Kidney (tissue), 14 donors: ENCODE results near the gene MAGOHB. TPM values are rescaled to one million over a fixed set of nuclear protein-coding genes. Genes with fewer than 3 reads are reported as not detected.
A peak's percentile ranks its signal among the peaks of the same experiment; 100 is the strongest.
"Not testable (repeated sequence)": the region's sequence is repeated elsewhere in the genome, so short reads cannot be mapped to it uniquely, and the experiment has no call there.

Source experiments
- DNase-seq, 5 donors: peaks; one replicate each; pipeline ENCODE4 v3.0.0-alpha.2; 2013 to 2020
- FAIRE-seq: peaks from 2 replicates; lab custom pipeline; 2012; peaks lifted over from hg19 to GRCh38; lab: Jason Lieb, UNC
- H3K27ac ChIP-seq, 2 donors: one replicate each; pipeline ENCODE4 v1.7.0; 2013; ENCODE audit warnings: low read depth in 2 of 2, low read length in 2 of 2, inconsistent platforms in 1 of 2
- H3K27me3 ChIP-seq: one replicate; pipeline ENCODE4 v1.7.1; 2013; ENCODE audit warnings: low read length, inconsistent platforms; ENCODE audit not compliant: control insufficient read depth, insufficient read depth
- H3K36me3 ChIP-seq, 3 donors: one replicate each; pipeline versions ENCODE4 v1.7.0 to v1.7.1; 2013; ENCODE audit warnings: low read length in 3 of 3, control low read depth in 1 of 3, inconsistent platforms in 1 of 3; ENCODE audit not compliant: insufficient read depth in 3 of 3, control insufficient read depth in 2 of 3
- H3K4me1 ChIP-seq, 3 donors: one replicate each; pipeline versions ENCODE4 v1.7.0 to v1.7.1; 2013; ENCODE audit warnings: low read length in 3 of 3, inconsistent platforms in 1 of 3, low read depth in 1 of 3; ENCODE audit not compliant: control insufficient read depth in 2 of 3, insufficient read depth in 2 of 3
- H3K4me3 ChIP-seq, 3 donors: one replicate each; pipeline versions ENCODE4 v1.7.0 to v1.8.1; 2013; ENCODE audit warnings: low read length in 3 of 3, control low read depth in 1 of 3, inconsistent platforms in 1 of 3
- H3K9ac ChIP-seq, 3 donors: one replicate each; pipeline versions ENCODE4 v1.7.0 to v1.7.1; 2013; ENCODE audit warnings: low read length in 3 of 3, control low read depth in 1 of 3, inconsistent platforms in 1 of 3
- H3K9me3 ChIP-seq, 3 donors: one replicate each; pipeline versions ENCODE4 v1.7.0 to v1.7.1; 2013; ENCODE audit warnings: low read length in 3 of 3, control low read depth in 1 of 3, inconsistent platforms in 1 of 3; ENCODE audit not compliant: control insufficient read depth in 2 of 3, insufficient read depth in 1 of 3
- intact Hi-C: fragments of 100-400 bp; cut with DNase I; formaldehyde crosslinking; loops from one replicate; pipeline ENCODE4 v1.11.1; 2022
- polyA plus RNA-seq: library from polyadenylated mRNA; stranded (reverse); fragments of 350-450 nt; fragmentation: Illumina TruSeq; extraction: RNeasy Lipid Tissue Mini Kit (QIAGEN cat#74804); gene quantifications from one replicate; pipeline ENCODE4 v1.2.3, GENCODE V29; 2014; ENCODE audit warnings: low read depth, low replicate concordance; ENCODE audit not compliant: insufficient read depth
- total RNA-seq: library from RNA; stranded (reverse); fragmentation: NEBNext Ultra II Directional; extraction: Animal tissue kit (Norgen Biotek cat#: 25700); gene quantifications from one replicate; pipeline ENCODE4 v1.2.1, GENCODE V29; 2021
- TF ChIP-seq, protein P1 (sequence below): IDR thresholded peaks from 3 replicates; pipeline ENCODE4 v1.5.1; 2012; ENCODE audit warnings: mild to moderate bottlenecking, moderate library complexity, borderline replicate concordance; ENCODE audit not compliant: insufficient read depth; ENCODE audit errors: extremely low read depth
- donor health status: control.
- donor health status: control.
- donor health status: control.
- donor health status: control.
- donor health status: control.
- donor health status: DM: yes; HTN: yes; CAD: no.
- donor health status: Normal renal cell carcinoma (clear cell type).

Gene MAGOHB
- total and polyA plus RNA-seq, 2 donors from 2014 or later = 20.0 to 31.7 TPM

DNA sequence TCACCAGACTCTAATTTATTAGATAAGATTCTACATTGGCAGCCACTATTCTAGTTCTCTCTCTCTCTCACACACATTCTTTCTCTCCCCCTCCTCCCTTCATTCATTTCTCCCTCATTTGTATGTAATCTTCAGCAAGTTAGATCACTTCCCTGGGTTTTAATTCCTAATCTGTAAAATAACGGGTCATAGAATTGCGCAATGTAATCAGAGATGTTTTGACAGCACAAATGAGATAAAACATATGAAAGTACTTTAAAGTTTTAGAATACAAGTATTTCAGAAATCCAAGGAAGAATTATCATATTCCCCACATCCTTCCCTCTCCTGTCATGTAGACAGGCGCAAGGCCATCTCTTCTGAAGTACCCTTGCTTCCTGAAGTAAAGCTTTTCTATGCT, 38.8 kb upstream of the MAGOHB start:
- H3K4me3 ChIP-seq = no peak overlapping the region
- TF ChIP-seq, protein P1, sequence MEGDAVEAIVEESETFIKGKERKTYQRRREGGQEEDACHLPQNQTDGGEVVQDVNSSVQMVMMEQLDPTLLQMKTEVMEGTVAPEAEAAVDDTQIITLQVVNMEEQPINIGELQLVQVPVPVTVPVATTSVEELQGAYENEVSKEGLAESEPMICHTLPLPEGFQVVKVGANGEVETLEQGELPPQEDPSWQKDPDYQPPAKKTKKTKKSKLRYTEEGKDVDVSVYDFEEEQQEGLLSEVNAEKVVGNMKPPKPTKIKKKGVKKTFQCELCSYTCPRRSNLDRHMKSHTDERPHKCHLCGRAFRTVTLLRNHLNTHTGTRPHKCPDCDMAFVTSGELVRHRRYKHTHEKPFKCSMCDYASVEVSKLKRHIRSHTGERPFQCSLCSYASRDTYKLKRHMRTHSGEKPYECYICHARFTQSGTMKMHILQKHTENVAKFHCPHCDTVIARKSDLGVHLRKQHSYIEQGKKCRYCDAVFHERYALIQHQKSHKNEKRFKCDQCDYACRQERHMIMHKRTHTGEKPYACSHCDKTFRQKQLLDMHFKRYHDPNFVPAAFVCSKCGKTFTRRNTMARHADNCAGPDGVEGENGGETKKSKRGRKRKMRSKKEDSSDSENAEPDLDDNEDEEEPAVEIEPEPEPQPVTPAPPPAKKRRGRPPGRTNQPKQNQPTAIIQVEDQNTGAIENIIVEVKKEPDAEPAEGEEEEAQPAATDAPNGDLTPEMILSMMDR = no peak
- no peaks in the 10 kb centered on the region for H3K27me3 ChIP-seq
- H3K27ac ChIP-seq = no peak overlapping the region
- no peaks in the 10 kb centered on the region for H3K36me3 ChIP-seq
- no peak for DNase-seq
- no peaks in the 10 kb centered on the region for H3K9me3 ChIP-seq
- no peak for FAIRE-seq
- intact Hi-C loops = no loop called here
- H3K9ac ChIP-seq = no peak overlapping the region
- no peaks in the 10 kb centered on the region for H3K4me1 ChIP-seq

DNA sequence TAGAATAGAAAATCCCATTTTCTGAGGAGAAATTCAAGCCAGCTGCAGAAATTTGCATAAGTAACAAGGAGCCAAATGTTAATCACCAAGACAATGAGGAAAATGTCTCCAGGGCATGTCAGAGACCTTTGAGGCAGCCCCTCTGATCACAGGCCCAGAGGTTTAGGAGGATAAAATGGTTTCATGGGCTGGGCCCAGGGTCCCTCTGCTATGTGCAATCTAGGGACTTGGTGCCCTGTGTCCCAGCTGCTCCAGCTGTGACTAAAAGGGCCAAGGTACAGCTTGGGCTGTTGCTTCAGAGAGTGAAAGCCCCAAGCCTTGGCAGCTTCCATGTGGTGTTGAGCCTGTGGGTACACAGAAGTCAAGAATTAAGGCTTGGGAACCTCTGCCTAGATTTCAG, 33.2 kb upstream of the MAGOHB start:
- DNase-seq, H3K27me3 ChIP-seq, H3K4me3 ChIP-seq, H3K9me3 ChIP-seq, H3K27ac ChIP-seq, H3K9ac ChIP-seq, FAIRE-seq, intact Hi-C loops, H3K4me1 ChIP-seq, H3K36me3 ChIP-seq: not testable (repeated sequence)

DNA sequence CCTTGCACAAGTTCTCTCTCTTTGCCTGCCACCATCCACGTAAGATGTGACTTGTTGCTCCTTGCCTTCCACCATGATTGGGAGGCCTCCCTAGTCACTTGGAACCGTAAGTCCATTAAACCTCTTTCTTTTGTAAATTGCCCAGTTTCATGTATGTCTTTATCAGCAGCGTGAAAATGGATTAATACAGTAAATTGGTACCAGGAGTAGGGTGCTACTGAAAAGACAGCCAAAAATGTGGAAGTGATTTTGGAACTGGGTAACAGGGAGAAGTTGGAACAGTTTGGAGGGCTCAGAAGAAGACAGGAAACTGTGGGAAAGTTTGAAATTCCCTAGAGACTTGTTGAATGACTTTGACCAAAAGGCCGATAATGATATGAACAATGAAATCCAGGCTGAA, 32.5 kb upstream of the MAGOHB start:
- TF ChIP-seq, protein P1 = no peak
- Histone ChIP-seq H3K9me3 (peaks cover 0 to 7% (median 2%) of the 10 kb centered on the region in 3 donors), H3K9ac (no peak overlapping the region), H3K36me3 (no peaks in the 10 kb centered on the region), H3K27me3 (no peaks in the 10 kb centered on the region), H3K27ac (no peak overlapping the region), H3K4me3 (no peak overlapping the region), H3K4me1 (no peaks in the 10 kb centered on the region)
- DNase-seq (no peak), FAIRE-seq (no peak)
- intact Hi-C loops = no loop called here

DNA sequence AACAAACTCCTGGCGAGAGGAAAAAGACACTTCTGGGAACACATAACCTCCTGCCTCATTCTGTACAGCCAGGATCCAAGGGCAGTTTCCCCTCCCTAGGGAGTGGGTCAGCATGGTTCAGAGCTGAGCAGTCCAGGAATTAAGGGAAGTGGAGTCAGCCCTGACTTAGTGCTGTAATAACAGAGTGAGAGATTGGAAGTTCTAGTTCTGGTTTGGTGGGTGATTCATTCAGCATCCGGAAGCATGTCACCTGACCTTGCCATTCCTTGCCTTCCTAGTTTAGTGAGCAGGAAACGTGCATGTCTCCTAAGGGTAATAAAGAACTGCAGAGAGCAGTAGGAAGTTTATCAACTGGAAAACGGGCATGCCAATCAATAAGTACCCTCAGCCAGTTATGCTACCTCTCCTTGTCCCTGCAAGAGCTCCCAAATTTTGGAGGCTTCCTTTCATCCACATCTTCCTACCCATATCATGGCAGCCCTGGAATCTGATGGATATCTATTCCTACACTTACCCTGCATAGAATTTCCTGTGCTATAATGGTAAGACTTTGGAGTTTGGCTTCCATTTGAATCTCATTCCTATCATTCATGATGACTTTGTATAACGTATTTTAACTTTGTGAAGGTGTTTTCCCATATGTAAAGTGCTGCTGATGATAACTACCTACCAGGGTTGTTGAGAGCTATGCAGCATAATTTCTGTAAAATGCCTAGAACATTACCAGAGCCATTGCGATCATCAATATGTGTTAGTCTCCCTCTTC, 28.5 kb upstream of the MAGOHB start:
- Histone ChIP-seq H3K9me3 (peaks cover 0 to 7% (median 2%) of the 10 kb centered on the region in 3 donors), H3K4me3 (no peak overlapping the region), H3K27ac (no peak overlapping the region), H3K4me1 (no peaks in the 10 kb centered on the region), H3K36me3 (no peaks in the 10 kb centered on the region), H3K27me3 (no peaks in the 10 kb centered on the region), H3K9ac (no peak overlapping the region)
- TF ChIP-seq, protein P1 = no peak
- no peak for FAIRE-seq
- intact Hi-C loops = no loop called here
- DNase-seq = peak in 2 of 5 donors; percentile 1 to 29
